PFSK-1 (cell line): ENCODE data around the gene CFD.
A peak's percentile ranks its signal among the peaks of the same experiment; 100 is the strongest.

ENCODE experiments used
- FOXP2 ChIP-seq: optimal IDR thresholded peaks from 2 replicates; pipeline ENCODE3; 2011; ENCODE audit warnings: borderline replicate concordance, control low read depth, inconsistent platforms; ENCODE audit not compliant: insufficient read depth; ENCODE audit errors: extremely low read length, extremely low read depth
- POLR2AphosphoS5 ChIP-seq: IDR thresholded peaks from 2 replicates; pipeline ENCODE4 v1.6.1; 2012; ENCODE audit warnings: low read depth, mild to moderate bottlenecking, control low read depth, low read length, moderate library complexity
- SIN3A ChIP-seq: IDR thresholded peaks from 2 replicates; pipeline ENCODE4 v1.6.1; 2012; ENCODE audit warnings: mild to moderate bottlenecking, low read length, moderate library complexity, borderline replicate concordance; ENCODE audit not compliant: insufficient read depth
- TAF1 ChIP-seq: IDR thresholded peaks from 2 replicates; pipeline ENCODE4 v1.6.1; 2012; ENCODE audit warnings: low read length, control low read depth, borderline replicate concordance; ENCODE audit not compliant: insufficient read depth
- TF ChIP-seq, protein P1 (sequence below), 2 experiments: IDR thresholded peaks; 2 replicates each; pipeline versions ENCODE4 v1.6.1 to v1.8.0; 2011 to 2012; ENCODE audit warnings: low read depth in 2 of 2, low read length in 2 of 2, control low read depth in 1 of 2, inconsistent platforms in 1 of 2, mild to moderate bottlenecking in 1 of 2, moderate library complexity in 1 of 2; ENCODE audit not compliant: insufficient read depth in 1 of 2

Gene CFD

DNA sequence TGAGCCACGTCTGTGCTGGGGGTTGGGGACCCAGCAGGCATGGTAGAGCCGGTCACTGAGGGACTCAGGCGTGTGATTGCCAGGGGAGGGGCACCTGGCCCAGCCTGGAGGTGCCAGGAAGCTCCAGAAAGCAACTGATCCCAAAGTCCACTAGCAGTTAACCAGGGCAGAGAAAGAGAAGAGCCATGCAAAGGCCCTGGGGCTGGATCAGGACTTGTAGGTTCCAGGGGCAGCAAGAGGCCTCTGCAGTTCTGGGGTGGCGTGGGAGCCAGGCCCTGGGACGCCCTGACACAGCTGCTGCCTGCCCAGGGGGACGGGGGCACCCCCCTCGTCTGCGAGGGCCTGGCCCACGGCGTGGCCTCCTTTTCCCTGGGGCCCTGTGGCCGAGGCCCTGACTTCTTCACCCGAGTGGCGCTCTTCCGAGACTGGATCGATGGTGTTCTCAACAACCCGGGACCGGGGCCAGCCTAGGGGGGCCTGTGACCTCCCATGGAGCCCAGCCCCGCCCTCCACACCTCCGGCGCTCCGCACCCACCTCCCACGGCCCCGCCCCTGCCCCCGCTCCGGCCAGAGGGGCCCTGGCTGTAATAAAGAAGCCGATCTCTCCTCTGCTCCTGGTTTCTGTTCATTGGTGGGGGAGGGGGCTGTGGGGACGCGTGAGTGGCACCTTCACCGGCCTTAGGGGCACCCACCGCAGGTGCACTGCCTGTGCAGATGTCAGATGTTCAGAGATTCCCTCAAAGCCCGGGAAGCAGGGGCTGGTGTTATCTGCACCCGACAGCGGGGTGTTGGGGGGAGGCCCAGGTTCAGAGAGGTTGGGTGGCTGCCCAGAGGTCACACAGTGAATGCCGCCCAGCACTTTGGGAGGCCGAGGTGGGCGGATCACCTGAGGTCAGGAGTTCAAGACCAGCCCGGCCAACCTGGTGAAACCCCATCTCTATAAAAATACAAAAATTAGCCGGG is 27.8 kb upstream of the CFD start:
- no peak for TF ChIP-seq TAF1

DNA sequence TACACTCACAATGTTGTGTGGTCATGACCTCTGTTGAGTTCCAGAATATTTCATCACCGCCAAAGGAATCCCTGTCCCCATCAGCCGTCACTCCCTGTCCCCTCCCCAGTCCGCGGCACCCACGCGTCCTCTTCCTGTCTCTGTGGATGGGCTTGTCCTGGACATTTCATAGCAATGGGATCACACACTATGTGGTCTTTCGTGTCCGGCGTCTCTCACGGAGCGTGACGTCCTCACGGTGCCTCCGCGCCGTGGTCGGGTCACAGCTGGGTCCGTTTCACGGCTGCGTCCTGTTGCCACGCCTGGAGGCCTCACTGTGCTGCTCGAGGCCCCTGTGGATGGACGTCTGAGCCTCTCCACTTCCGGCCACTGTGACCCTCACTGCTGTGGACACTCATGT is 25.2 kb upstream of the CFD start:
- TF ChIP-seq FOXP2 = peak; percentile 28
- TF ChIP-seq, protein P1, sequence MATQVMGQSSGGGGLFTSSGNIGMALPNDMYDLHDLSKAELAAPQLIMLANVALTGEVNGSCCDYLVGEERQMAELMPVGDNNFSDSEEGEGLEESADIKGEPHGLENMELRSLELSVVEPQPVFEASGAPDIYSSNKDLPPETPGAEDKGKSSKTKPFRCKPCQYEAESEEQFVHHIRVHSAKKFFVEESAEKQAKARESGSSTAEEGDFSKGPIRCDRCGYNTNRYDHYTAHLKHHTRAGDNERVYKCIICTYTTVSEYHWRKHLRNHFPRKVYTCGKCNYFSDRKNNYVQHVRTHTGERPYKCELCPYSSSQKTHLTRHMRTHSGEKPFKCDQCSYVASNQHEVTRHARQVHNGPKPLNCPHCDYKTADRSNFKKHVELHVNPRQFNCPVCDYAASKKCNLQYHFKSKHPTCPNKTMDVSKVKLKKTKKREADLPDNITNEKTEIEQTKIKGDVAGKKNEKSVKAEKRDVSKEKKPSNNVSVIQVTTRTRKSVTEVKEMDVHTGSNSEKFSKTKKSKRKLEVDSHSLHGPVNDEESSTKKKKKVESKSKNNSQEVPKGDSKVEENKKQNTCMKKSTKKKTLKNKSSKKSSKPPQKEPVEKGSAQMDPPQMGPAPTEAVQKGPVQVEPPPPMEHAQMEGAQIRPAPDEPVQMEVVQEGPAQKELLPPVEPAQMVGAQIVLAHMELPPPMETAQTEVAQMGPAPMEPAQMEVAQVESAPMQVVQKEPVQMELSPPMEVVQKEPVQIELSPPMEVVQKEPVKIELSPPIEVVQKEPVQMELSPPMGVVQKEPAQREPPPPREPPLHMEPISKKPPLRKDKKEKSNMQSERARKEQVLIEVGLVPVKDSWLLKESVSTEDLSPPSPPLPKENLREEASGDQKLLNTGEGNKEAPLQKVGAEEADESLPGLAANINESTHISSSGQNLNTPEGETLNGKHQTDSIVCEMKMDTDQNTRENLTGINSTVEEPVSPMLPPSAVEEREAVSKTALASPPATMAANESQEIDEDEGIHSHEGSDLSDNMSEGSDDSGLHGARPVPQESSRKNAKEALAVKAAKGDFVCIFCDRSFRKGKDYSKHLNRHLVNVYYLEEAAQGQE (IDR thresholded peaks at IDR 0.05; ENCODE audit: insufficient read depth in 1 of 2, low read depth in 2 of 2, low read length in 2 of 2) = no peak

DNA sequence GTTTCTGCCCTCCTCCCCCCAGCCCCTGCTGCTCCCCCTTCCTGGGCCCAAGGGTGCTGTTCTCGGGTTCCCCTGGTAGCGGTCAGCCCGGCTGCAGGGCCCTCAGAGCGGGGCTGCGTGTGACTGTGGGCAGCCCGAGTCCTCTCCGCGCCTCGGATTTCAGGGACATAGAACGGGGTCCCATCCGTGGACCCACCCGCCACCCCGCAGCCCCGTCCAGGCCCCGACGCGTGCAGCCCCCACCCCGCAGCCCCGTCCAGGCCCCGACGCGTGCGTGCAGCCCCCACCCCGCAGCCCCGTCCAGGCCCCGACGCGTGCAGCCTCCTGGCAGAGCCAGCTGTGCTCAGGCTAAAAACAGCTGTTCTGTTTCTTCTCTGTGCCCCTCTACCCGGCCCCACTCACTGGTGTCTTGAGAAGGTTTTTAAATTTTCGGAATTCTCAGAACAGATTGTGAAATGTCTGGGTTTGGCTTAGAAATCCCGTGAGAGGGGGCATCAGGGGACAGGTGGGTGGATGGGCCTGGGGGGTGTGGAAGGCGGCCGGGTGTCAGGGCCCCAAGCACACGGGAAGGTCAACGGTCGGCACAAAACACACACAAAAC is 24.2 kb upstream of the CFD start:
- TF ChIP-seq SIN3A (no peak), FOXP2 (no peak), POLR2AphosphoS5 (no peak), TAF1 (no peak)
- TF ChIP-seq, protein P1 (IDR thresholded peaks at IDR 0.05; ENCODE audit: insufficient read depth in 1 of 2, low read depth in 2 of 2, low read length in 2 of 2) = no peak

DNA sequence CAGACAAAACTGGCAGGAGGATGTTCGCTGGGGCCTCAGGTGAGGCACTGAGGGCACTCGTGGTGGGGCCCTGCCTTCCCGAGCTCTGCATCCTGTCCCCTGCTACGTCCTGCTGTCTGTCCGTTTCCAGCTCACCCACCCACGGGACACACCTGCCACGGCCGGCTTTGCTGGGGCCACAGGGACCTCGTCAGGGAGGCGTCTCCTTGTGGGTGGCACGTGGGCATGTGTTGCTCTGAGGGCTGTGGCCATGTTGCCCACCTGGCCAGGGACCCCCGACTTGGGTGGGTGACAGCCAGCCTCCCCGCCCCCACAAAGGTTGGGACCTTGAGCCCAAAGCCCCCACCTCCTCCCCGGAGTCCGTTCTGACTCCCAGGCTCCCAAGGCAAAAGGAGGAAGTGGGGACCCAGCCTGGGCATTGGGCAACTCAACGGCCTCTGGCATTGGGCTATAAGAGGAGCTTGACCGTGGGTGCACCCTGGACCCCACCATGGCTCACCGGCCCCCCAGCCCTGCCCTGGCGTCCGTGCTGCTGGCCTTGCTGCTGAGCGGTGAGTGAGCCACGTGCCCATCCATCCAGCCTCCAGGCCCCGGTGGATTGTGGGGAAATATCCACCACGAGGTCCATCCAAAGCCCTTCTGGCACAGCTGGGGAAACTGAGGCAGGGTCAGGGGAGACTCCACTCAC is 18.8 kb upstream of the CFD start, which contains the start of gene PRTN3:
Gene PRTN3, plus strand, starts transcription at position 481 of the 688 bp plus-strand sequence. Its CDS starts 10 bp downstream, at position 491.
- no peak for TF ChIP-seq SIN3A
- TF ChIP-seq FOXP2 = no peak
- no peak for TF ChIP-seq TAF1
- no peak for TF ChIP-seq POLR2AphosphoS5

DNA sequence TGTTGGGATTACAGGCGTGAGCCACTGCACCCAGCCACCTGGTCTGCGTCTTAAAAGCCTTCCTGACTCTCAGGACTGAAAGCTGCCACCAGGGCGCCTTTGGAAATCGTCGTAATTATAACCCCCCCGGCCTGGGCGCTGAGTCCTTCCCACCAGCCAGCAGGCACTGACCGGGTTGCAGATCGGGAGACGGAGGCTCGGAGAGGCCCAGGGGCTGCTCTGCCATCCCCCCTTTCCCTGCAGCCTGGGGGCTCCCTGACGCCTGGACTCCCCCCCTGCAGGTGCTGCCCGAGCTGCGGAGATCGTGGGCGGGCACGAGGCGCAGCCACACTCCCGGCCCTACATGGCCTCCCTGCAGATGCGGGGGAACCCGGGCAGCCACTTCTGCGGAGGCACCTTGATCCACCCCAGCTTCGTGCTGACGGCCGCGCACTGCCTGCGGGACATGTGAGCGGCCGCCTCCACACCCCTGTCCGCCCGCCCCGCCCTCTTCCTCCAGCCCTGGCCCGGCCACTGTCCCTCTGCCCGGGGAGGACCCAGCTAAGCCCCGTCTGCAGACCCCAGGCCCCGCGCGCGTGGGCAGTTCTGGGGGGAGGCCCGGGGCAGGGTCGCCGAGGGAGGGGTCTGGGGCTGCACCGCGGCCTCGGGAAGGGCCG is 16.2 kb upstream of the CFD start:
- TF ChIP-seq POLR2AphosphoS5 (no peak), SIN3A (no peak), FOXP2 (no peak), TAF1 (no peak)
- TF ChIP-seq, protein P1 (IDR thresholded peaks at IDR 0.05; ENCODE audit: insufficient read depth in 1 of 2, low read depth in 2 of 2, low read length in 2 of 2) = no peak
